SK-N-SH (cell line): Measurements from ENCODE around the gene IL2RA. TPM values are rescaled to one million over a fixed set of nuclear protein-coding genes. Genes with fewer than 3 reads are reported as not detected.

ENCODE experiments used
- CTCF ChIA-PET: fragments of 300-600, 350-600 bp; formaldehyde crosslinking; extraction: SDS; loops from one replicate; lab custom pipeline; 2021; lab: Yijun Ruan, JAX
- POLR2A ChIA-PET: fragments of 350-600 bp; sonication (Branson Sonifier 250); formaldehyde crosslinking; extraction: SDS; loops from one replicate; lab custom pipeline; 2020; ENCODE audit warnings: antibody characterized with exemption, inconsistent platforms; lab: Yijun Ruan, JAX
- DNase-seq: peaks from one replicate; pipeline ENCODE4 v3.0.0; 2012
- H2AFZ ChIP-seq: fragments of 200-600 bp; sonication (generic); 2 replicates; pipeline ENCODE4 v1.8.1; 2016; ENCODE audit warnings: antibody characterized with exemption, mild to moderate bottlenecking, low read depth
- H3F3A ChIP-seq: fragments of 200-600 bp; sonication (generic); replicated peaks from 2 replicates; pipeline ENCODE3; 2016; ENCODE audit warnings: antibody characterized with exemption, mild to moderate bottlenecking; ENCODE audit not compliant: insufficient read depth
- H3K27ac ChIP-seq, 2 experiments: fragments of 200-500 bp in 1 of 2; fragments of 200-600 bp in 1 of 2; sonication (Bioruptor generic) in 1 of 2; sonication (generic), shearing (Covaris generic) in 1 of 2; 2 replicates each; pipeline versions ENCODE4 v1.5.1 to v1.6.1; 2014 to 2016; ENCODE audit warnings: low read depth in 2 of 2, inconsistent platforms in 1 of 2, low read length in 1 of 2, mild to moderate bottlenecking in 1 of 2, mixed read lengths in 1 of 2
- H3K27me3 ChIP-seq: fragments of 200-600 bp; sonication (generic), shearing (Covaris generic); 2 replicates; pipeline ENCODE4 v1.6.1; 2016; ENCODE audit warnings: mixed run types; ENCODE audit not compliant: insufficient read depth
- H3K36me3 ChIP-seq, 2 experiments: fragments of 200-500 bp in 1 of 2; fragments of 200-600 bp in 1 of 2; sonication (Bioruptor generic) in 1 of 2; sonication (generic) in 1 of 2; replicated peaks in 1 of 2; 2 replicates each; pipeline versions ENCODE3 to v1.5.1; 2014 to 2016; ENCODE audit warnings: low read length in 1 of 2, mild to moderate bottlenecking in 1 of 2; ENCODE audit not compliant: insufficient read depth in 2 of 2, control insufficient read depth in 1 of 2
- H3K4me1 ChIP-seq, 2 experiments: fragments of 200-500 bp in 1 of 2; fragments of 200-600 bp in 1 of 2; sonication (Bioruptor generic) in 1 of 2; sonication (generic), shearing (Covaris generic) in 1 of 2; 2 replicates each; pipeline versions ENCODE4 v1.5.1 to v1.6.1; 2014 to 2016; ENCODE audit warnings: low read depth in 1 of 2, low read length in 1 of 2, mixed run types in 1 of 2; ENCODE audit not compliant: insufficient read depth in 2 of 2, control insufficient read depth in 1 of 2
- H3K4me2 ChIP-seq: fragments of 200-600 bp; sonication (generic), shearing (Covaris generic); 2 replicates; pipeline ENCODE4 v1.6.1; 2017; ENCODE audit warnings: mixed run types
- H3K4me3 ChIP-seq, 2 experiments: fragments of 200-500 bp in 1 of 2; fragments of 200-600 bp in 1 of 2; sonication (Bioruptor generic) in 1 of 2; sonication (generic), shearing (Covaris generic) in 1 of 2; 2 replicates each; pipeline versions ENCODE4 v1.5.1 to v1.8.1; 2014 to 2016; ENCODE audit warnings: low read depth in 2 of 2, inconsistent platforms in 1 of 2, low read length in 1 of 2, mild to moderate bottlenecking in 1 of 2, mixed read lengths in 1 of 2, moderate library complexity in 1 of 2
- H3K79me2 ChIP-seq: fragments of 200-600 bp; sonication (generic); 2 replicates; pipeline ENCODE4 v1.8.1; 2017; ENCODE audit warnings: mild to moderate bottlenecking; ENCODE audit not compliant: insufficient read depth
- H3K9ac ChIP-seq: fragments of 200-600 bp; sonication (generic); 2 replicates; pipeline ENCODE4 v1.6.1; 2017; ENCODE audit warnings: mixed run types
- H3K9me2 ChIP-seq: fragments of 200-600 bp; sonication (generic); 2 replicates; pipeline ENCODE4 v1.6.1; 2017; ENCODE audit warnings: mixed run types
- H3K9me3 ChIP-seq: fragments of 200-600 bp; sonication (generic); 2 replicates; pipeline ENCODE4 v1.6.1; 2017; ENCODE audit warnings: mixed run types, mild to moderate bottlenecking, moderate library complexity
- H4K20me1 ChIP-seq: fragments of 200-600 bp; sonication (generic); 2 replicates; pipeline ENCODE4 v1.6.1; 2017; ENCODE audit warnings: mild to moderate bottlenecking, mixed run types; ENCODE audit not compliant: insufficient read depth
- EP300 ChIP-seq, 2 experiments: IDR thresholded peaks; 2 replicates each; pipeline versions ENCODE4 v1.4.0 to v1.6.1; 2012; ENCODE audit warnings: borderline replicate concordance in 1 of 2, low read depth in 1 of 2, low read length in 1 of 2
- FOXJ3 ChIP-seq: sonication (generic); formaldehyde crosslinking; IDR thresholded peaks from 2 replicates; pipeline ENCODE4 v1.5.1; 2020; ENCODE audit warnings: mild to moderate bottlenecking, missing genetic modification reagents
- FOXM1 ChIP-seq: IDR thresholded peaks from 2 replicates; pipeline ENCODE4 v1.4.0; 2012; ENCODE audit warnings: low read depth, mild to moderate bottlenecking
- GABPA ChIP-seq: IDR thresholded peaks from 2 replicates; pipeline ENCODE4 v1.4.0; 2012; ENCODE audit warnings: low read depth, mild to moderate bottlenecking
- GATA2 ChIP-seq: sonication (generic); formaldehyde crosslinking; IDR thresholded peaks from 2 replicates; pipeline ENCODE4 v1.5.0; 2020; ENCODE audit warnings: mild to moderate bottlenecking, missing genetic modification reagents
- MEF2A ChIP-seq: IDR thresholded peaks from 2 replicates; pipeline ENCODE4 v1.4.0; 2012; ENCODE audit warnings: low read depth, borderline replicate concordance
- MXI1 ChIP-seq: IDR thresholded peaks from 2 replicates; pipeline ENCODE4 v1.6.1; 2012; ENCODE audit warnings: mild to moderate bottlenecking, low read depth, low read length, improper control_type of control experiment
- RAD21 ChIP-seq: IDR thresholded peaks from 2 replicates; pipeline ENCODE4 v1.6.1; 2012; ENCODE audit warnings: mild to moderate bottlenecking, low read length
- RCOR1 ChIP-seq: fragments of 150-350 bp; IDR thresholded peaks from 2 replicates; pipeline ENCODE4 v1.6.1; 2017; ENCODE audit warnings: antibody characterized with exemption, low read length
- REST ChIP-seq: IDR thresholded peaks from 2 replicates; pipeline ENCODE4 v1.6.1; 2012; ENCODE audit warnings: mild to moderate bottlenecking, low read depth, low read length, moderate library complexity
- RFX5 ChIP-seq: IDR thresholded peaks from 2 replicates; pipeline ENCODE4 v1.6.1; 2012; ENCODE audit warnings: mild to moderate bottlenecking, improper control_type of control experiment, low read length
- RXRA ChIP-seq: IDR thresholded peaks from 2 replicates; pipeline ENCODE4 v1.4.0; 2012; ENCODE audit warnings: low read depth, mild to moderate bottlenecking, borderline replicate concordance
- SMC3 ChIP-seq: IDR thresholded peaks from 2 replicates; pipeline ENCODE4 v1.6.1; 2012; ENCODE audit warnings: low read depth, low read length, improper control_type of control experiment
- WGBS: methylation state at CpG from one replicate; pipeline ENCODE4 v1.1.6; 2017; ENCODE audit warnings: low lambda C conversion rate; 5-methylcytosine and 5-hydroxymethylcytosine counted together
- polyA plus RNA-seq, 3 experiments: library from polyadenylated mRNA; depleted of rRNA; stranded (reverse); fragments of >200 nt; gene quantifications; 2 replicates each; pipeline ENCODE4 v1.2.3, GENCODE V29; 2012
- TF ChIP-seq, protein P1 (sequence below): IDR thresholded peaks from 2 replicates; pipeline ENCODE4; 2012
- TF ChIP-seq, protein P2 (sequence below): IDR thresholded peaks from 2 replicates; pipeline ENCODE4 v1.4.0; 2012; ENCODE audit warnings: low read depth, borderline replicate concordance

The IL2RA gene
- polyA plus RNA-seq, 1 of the 3 experiments (the other 2 are of a cell fraction), result not detected

DNA sequence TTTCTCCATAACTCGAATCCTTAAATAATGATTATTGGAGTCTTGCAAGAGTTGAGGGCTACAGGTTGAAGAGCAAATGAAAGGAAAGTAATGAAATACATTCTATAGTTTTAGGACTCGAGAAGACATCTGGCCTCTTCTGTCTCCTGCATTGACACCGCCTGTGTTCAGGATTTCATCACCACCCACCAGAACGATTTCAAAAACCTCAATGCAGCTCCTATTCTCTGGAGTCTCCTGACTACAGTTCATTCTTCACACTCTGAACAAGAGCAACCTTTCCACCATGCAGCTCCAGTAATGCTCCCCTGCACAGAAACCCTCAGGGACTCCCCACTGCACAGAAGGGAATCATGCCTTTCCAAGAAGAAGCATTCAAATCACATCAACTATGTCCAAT, 90.3 kb downstream of the IL2RA start:
- no peak overlapping the region for H2AFZ ChIP-seq
- H3K27ac ChIP-seq, result no peak overlapping the region
- 56% methylated on average over 4 of the region's 4 CpGs for WGBS
- no peak overlapping the region for H3K4me3 ChIP-seq
- DNase-seq, result no peak
- ChIA-PET CTCF (interaction anchor here (1.2 kb wide), 1 partner anchor 430 kb away, joined by 3 read pairs; no protein-coding TSS in a partner anchor), POLR2A (no interaction called here)
- no peaks in the 10 kb centered on the region for H3K36me3 ChIP-seq
- H3F3A ChIP-seq, result no peaks in the 10 kb centered on the region
- no peaks in the 10 kb centered on the region for H3K27me3 ChIP-seq
- H3K9ac ChIP-seq, result no peak overlapping the region
- no peaks in the 10 kb centered on the region for H3K9me3 ChIP-seq
- no peaks in the 10 kb centered on the region; a peak in 1 of 4 replicates for H3K4me1 ChIP-seq
- TF ChIP-seq GABPA (no peak), MXI1 (no peak), RFX5 (no peak), RCOR1 (no peak), FOXJ3 (CRISPR knock-in tag) (no peak)
- H4K20me1 ChIP-seq, result no peaks in the 10 kb centered on the region
- H3K9me2 ChIP-seq, result no peaks in the 10 kb centered on the region
- no peaks in the 10 kb centered on the region for H3K79me2 ChIP-seq
- no peak overlapping the region for H3K4me2 ChIP-seq

- H3K79me2 ChIP-seq, result no peaks in the 10 kb centered on the region
- H2AFZ ChIP-seq, result no peak overlapping the region
- H3K36me3 ChIP-seq, result no peaks in the 10 kb centered on the region
- H3K4me3 ChIP-seq, result no peak overlapping the region
- H3K27ac ChIP-seq, result no peak overlapping the region
- H3F3A ChIP-seq, result no peaks in the 10 kb centered on the region
- no peak overlapping the region for H3K9ac ChIP-seq
- H4K20me1 ChIP-seq, result no peaks in the 10 kb centered on the region
- 64% methylated on average over 7 of the region's 8 CpGs for WGBS
- ChIA-PET CTCF (interaction anchor here (1.2 kb wide), 1 partner anchor 430 kb away, joined by 3 read pairs; no protein-coding TSS in a partner anchor), POLR2A (no interaction called here)
- no peaks in the 10 kb centered on the region for H3K9me3 ChIP-seq
- no peaks in the 10 kb centered on the region for H3K27me3 ChIP-seq
- TF ChIP-seq EP300 (IDR thresholded peaks at IDR 0.05; ENCODE audit: borderline replicate concordance in 1 of 2, low read depth in 1 of 2, low read length in 1 of 2) (no peak), RFX5 (no peak), FOXJ3 (CRISPR knock-in tag) (no peak), SMC3 (no peak), RXRA (no peak), FOXM1 (no peak), REST (no peak), GATA2 (CRISPR knock-in tag) (no peak), RAD21 (no peak), GABPA (no peak), RCOR1 (no peak), MEF2A (no peak)
- TF ChIP-seq, protein P1, sequence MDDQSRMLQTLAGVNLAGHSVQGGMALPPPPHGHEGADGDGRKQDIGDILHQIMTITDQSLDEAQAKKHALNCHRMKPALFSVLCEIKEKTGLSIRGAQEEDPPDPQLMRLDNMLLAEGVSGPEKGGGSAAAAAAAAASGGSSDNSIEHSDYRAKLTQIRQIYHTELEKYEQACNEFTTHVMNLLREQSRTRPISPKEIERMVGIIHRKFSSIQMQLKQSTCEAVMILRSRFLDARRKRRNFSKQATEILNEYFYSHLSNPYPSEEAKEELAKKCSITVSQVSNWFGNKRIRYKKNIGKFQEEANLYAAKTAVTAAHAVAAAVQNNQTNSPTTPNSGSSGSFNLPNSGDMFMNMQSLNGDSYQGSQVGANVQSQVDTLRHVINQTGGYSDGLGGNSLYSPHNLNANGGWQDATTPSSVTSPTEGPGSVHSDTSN, result no peak
- TF ChIP-seq, protein P2, sequence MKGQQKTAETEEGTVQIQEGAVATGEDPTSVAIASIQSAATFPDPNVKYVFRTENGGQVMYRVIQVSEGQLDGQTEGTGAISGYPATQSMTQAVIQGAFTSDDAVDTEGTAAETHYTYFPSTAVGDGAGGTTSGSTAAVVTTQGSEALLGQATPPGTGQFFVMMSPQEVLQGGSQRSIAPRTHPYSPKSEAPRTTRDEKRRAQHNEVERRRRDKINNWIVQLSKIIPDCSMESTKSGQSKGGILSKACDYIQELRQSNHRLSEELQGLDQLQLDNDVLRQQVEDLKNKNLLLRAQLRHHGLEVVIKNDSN, result no peak
- DNase-seq, result no peak
- H3K4me2 ChIP-seq, result no peak overlapping the region
- H3K4me1 ChIP-seq, result no peaks in the 10 kb centered on the region
- no peaks in the 10 kb centered on the region for H3K9me2 ChIP-seq
Observed at GRCh38 chr10:5971315-5971832, 90.8 kb downstream of the IL2RA start.
